Measurements from ENCODE around the gene NAB2.

NAB2 gene

DNA sequence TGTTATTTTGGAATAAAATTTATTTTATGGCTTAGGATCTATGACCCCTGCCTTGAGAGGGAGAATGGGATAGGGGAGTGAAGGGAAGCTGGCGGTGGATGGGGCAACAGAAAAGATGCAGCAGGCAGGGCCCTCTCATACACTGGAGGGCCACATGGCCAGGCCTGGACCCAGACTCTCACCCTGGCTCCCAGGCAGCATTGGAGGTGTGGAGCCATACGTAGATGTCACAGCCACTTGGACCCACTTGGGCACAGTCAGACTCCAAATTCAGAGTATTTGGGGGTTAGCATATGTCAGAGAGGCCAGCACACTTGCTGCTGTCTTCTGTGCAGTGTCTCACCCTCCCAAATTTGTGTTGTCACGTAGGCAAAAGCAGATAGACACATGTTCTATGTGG is 6.5 kb downstream of the NAB2 start:
- DNase-seq = no peak

GRCh38 chr12:57096099-57096572 is 7.2 kb downstream of the NAB2 start:
- DNase-seq = no peak

DNA sequence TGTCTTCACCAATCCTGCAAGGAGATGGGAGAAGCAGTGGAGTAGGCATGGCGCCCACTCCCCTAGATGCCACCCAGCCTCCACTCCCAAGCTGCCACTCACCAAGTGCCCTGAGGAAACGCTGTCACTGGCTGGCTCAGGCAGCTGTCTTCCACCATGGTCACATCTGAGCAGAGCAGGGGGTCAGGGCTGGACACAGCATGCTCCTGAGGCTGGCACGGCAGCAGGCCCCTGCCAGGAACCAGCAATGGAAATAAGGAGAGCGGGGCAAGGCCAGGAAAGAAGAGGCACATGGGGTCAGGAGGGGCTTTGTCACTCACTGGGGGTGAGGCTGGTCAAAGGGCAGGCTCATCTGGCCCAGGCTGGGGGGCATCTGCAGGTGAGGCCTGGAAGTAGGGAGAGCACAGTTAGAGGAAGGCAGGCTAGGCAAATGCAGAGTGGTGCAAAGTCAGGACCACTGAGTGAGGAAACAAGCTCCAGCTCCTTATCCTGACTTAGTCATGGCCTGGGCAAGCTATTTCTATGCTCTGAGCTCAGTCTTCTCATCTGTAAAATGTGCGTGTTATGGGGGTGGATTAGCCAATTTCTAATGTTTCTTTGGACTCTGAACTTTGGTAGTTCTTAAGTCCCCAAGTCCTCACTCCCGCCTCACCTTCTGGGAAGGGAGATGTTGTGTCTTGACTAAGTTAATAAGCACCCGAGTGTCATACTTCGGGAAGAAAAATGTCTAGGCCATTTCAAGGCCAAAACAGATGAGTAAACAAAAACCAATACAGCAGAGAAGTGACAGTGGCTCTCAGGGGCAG is 8.0 kb downstream of the NAB2 start:
- no peak for DNase-seq

GRCh38 chr12:57097554-57097835 is 8.6 kb downstream of the NAB2 start:
- no peak for DNase-seq

DNA sequence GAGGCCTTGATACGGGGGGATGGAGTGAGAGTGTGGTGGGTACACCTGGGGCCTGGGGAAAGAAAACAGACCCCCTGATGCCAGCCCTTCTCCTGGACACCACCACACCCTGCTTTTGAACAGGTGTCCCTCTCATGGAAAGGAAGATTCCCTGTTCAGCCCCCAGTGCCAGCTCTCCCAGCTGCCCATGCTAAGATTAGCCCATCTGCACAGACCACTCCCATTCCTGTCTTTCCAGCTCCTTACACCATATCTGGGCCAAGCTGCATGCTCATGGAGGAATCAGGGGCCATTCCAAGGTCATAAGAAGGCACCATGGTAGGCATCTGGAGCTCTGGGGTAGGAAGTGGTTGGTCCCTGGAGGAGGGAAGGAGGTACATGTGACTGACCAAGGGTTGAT is 9.6 kb downstream of the NAB2 start:
- no peak for DNase-seq

GRCh38 chr12:57099047-57099714 is 10.3 kb downstream of the NAB2 start:
- no peak for DNase-seq

- DNase-seq = no peak
These were observed 10.9 kb downstream of the NAB2 start for GRCh38 chr12:57099766-57100165.

- DNase-seq = no peak
These were observed 13.2 kb downstream of the NAB2 start for GRCh38 chr12:57101892-57102695.

DNA sequence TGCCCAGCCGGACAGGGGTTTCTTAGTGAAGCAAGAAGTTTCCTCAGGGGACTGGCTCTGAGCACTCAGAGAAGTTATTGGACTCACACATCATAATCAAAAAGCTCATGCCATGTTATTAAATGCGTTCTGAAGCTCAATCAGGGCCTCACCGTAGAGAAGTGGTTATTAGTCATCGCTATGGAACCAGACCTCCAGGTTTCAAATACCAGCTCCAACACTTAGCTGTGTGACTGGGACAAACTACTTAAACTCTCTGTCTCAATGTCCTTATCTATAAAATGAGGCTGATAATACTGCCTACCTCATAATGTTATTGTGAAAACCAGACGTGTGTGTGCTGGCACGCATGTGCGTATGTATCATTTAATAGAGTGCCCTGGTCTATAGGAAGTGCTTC is 14.9 kb downstream of the NAB2 start:
- no peak for DNase-seq

DNA sequence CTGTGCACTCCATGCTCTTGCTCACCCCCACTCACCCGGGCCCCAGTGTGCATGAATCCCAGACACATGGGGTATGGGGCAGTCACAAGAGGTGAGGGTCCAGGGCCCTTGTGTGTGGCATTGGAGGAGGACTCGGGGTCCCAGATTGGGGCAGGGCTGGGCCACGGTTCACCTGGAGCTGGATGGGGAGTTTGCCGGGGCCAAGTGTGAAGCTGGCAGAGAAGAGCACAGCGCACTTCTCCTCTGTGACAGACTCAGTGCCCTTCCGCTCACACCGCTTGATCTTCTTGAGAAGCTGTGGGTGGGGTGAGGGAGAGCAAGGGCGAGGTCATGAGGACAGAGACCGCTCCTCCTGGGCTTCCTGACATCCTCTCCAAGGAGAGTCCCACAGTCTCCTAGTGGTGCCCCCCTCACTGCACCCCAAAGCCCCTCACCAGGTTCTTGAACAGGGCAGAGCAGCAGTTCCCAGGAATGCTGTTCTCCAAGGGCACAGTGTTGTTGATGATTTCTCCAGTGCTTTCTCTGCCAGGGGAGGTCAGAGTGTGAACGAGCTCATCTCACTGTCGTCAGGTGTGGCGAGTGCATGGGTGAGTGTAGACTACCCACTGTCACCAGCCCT is 15.5 kb downstream of the NAB2 start:
- no peak for DNase-seq

DNA sequence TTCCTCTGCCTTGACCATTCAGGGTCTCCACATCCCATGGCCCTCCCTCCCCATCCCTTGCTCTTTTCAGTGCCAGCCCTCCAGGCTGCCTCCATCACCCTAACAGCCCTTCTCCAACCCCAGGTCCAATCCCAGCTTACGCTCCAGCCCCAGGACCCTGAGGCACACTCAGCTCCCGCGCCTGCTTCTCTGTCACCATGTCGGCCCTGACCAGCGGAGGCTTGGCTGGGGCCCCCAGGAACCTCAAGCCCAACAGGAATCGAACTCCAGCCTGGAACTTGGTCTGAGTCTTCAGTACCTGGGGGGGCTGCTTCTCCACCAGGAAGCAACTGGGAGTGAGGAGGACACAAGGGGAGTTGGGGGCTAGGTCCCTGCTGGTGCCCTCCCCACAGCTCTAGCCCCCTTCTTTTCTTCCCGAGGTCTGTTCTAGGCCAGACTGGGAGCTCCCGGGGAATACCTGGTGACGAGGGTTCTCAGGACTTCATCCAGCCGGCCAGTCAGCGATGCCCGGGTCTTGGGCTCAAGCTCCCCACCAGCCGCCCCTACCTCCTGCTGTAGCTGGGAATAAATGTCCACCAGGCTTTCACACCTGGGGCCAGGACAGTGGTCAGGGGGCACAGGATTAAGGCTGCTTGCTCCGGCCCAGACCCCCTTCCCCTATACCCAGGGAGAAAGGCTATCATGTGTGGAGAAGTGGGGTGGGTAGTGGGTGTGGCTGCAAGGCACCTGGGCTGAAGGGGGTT is 16.3 kb downstream of the NAB2 start:
- DNase-seq = no peak

GRCh38 chr12:57106021-57106708 is 17.3 kb downstream of the NAB2 start:
- no peak for DNase-seq

DNA sequence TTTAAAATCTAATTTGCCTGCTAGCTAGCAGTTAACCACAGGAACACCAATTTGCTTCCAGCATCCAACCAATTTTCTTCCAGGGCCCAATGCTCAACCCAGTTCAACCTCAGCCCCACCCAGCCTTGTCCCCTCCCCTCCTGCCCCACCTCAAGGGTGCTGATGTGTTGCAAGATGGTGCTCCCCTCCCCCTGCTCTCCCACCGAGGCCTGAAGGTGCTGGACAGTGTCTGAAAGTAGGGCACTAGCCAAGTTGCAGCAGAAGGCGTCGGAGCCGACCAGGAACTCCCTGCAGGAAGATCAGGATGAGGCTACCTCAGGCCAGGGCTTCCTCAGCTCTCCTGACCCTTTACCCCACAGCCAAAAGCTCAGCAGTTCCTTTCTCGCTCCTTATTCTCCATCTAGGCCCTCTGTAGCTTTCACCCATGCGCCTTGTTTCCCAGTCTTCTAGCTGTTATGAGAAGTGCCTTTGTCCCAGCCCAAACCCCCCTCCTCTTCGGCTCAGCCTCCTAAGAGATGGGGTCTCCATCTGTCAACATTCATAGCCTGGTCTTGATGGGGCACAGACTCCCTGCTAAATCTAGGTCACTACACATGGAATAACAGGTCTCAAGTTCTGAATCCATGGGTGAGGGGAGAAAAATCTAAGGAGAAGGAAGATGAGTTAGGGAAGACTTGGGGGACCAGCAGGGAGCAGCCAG is 18.7 kb downstream of the NAB2 start:
- no peak for DNase-seq

DNA sequence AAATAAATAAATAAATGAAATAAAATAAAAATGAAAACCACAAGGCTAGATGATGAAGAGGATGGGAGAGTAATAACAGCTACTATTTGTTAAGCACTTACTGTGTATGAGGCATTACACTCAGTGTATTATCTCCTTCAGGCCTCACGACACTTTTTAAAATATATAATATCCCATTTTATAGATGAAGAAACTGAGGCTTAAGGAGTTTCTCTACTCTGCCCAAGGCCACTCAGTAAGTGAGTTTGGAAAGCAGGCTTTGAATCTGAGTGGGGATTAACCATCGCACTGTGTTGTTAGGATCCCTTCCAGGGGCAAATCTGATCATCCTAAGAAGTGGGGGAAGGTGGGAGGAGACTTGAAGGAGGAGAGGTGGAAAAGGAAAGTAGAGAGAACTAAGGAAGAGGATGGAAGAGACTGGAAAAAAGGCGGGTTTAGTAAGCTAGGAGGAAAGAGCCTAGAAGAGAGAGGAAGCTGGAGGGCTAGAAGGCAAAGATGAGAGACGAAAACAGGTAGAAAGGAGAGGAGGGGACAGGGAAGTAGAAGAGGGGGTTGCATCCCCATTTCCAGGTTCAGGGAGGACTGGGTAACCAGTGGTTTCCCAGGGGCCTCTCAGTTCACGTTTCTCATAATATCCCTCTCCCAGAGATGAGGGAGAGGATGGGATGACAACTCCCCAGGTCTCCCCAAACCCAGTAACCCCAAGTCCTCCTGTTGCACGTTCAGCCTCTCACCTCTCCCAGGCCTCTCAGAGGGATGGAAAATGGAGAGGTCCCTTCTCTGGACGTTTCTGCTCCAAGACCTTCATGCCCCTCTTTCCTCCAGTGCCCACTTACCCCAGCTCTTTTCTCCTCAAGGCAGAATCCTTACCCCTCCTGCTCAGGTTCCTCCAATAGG is 20.5 kb downstream of the NAB2 start:
- no peak for DNase-seq

DNA sequence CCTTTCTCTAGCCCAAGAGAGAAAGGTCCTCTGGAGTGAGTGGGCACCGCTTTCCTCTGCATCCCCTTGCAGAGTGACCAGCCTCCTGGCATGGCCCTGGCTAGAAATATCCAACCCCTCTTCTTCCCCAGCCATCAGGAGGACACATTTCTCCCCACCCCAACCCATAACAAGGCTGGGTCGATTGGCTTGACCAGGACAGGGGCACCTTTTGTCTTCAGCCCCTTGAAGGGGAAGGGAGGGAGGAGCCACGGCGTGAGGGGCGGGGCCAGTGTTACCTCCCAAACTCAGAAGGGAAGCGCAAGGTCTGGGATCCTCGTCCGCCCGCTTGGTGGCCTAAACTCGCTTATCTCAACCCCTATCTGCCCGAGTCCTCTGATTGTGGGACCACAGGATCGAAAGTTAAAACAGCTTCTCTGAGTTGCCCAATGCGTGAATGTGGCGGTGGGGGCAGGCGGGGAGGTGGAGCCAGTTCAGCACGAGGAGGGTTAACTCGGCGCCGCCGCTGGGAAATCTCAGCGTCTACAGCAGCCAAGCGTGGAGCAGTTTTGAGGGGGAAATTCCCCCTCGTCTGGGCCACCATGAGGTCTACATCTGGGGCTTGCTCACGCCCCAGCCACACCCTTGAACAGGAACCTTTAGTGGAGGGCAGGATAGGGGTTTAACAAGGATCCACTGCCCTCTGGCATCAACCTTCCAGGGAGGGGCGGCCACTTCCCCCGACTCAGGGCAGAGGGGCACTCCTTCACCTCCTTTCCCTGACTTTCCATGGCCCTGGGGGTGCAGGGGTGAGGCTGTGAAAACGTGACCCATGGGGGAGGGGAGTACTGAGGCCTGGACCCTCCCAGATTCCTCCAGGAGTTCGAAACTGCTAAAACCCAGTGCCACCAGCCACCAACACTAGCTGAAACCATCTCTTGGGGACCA is 21.5 kb downstream of the NAB2 start:
- peak in 1 of 2 donors; percentile 48 for DNase-seq

- DNase-seq = peak; percentile 84 to 95
These were observed 22.3 kb downstream of the NAB2 start, which contains the start of gene STAT6 for GRCh38 chr12:57111031-57111734. TSS of gene STAT6 (minus strand) at chr12:57111362. CDS start at chr12:57108278, 3,084 bp downstream.

DNA sequence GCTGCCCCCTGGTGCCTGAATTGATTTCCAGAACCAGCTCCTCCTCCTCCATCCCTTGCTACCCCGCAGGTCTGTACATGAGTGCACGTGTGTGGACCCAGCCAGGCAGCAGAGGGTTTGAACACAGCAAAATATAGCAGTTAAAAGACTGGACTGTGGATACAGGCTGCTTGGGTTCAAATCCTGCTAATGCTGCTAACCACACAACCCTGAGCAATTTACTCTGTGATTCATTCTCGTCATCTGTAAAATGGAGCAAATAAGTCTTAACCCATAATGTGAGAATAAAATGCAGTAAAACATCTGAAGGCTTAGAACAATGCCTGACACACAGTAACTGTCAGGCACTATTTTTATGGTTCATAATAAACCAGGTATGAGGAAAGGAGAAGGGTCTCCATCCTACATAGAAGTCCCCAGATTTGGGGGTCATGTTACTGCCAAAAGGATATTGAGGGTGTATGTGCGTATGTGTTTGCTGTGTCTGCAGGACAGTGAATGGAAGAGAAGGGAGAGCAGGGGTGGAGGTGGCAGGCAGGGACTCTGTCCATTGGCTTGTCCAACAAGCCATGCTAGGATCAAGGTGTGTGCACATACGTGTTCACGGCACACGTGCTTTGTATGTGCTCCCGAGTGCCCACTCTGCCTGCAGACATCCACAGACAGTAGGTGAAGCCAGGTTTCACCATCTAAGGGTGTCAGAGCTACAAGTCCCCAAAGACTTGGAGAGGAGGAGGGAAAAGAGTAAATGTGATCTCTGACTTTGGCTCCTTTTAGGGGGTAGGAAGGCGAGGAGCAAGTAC is 23.8 kb downstream of the NAB2 start:
- DNase-seq = no peak
